Hematopoietic multipotent progenitor cell treated with erythropoietin and hydrocortisone succinate and interleukin-3 and kit ligand, for 17 days (in vitro differentiated cells): Measurements from ENCODE around the gene RERE.

Source experiments
- DNase-seq: peaks from one replicate; pipeline ENCODE4 v3.0.0-alpha.2; 2015; ENCODE audit warnings: low spot score

Gene RERE

GRCh38 chr1:8360493-8361197, 456.8 kb downstream of the RERE start:
- no peak for DNase-seq

- DNase-seq, result no peak
Observed at GRCh38 chr1:8359617-8360481, 457.6 kb downstream of the RERE start.

- no peak for DNase-seq
Observed at GRCh38 chr1:8358897-8359616, 458.4 kb downstream of the RERE start.

GRCh38 chr1:8358241-8358896, 459.1 kb downstream of the RERE start:
- DNase-seq, result no peak

- DNase-seq, result no peak
Observed at GRCh38 chr1:8357329-8358101, 459.9 kb downstream of the RERE start.

- DNase-seq, result no peak
Observed at GRCh38 chr1:8356256-8357209, 460.9 kb downstream of the RERE start.

- no peak for DNase-seq
Observed at GRCh38 chr1:8355439-8356255, 461.8 kb downstream of the RERE start.

GRCh38 chr1:8354038-8354437, 463.4 kb downstream of the RERE start:
- DNase-seq, result no peak

GRCh38 chr1:8352886-8353785, 464.3 kb downstream of the RERE start:
- DNase-seq, result no peak

- DNase-seq, result no peak
Observed at GRCh38 chr1:8352471-8352845, 465.0 kb downstream of the RERE start.

GRCh38 chr1:8351693-8352470, 465.6 kb downstream of the RERE start:
- no peak for DNase-seq

- no peak for DNase-seq
Observed at GRCh38 chr1:8350914-8351684, 466.3 kb downstream of the RERE start.

- no peak for DNase-seq
Observed at GRCh38 chr1:8349961-8350360, 467.5 kb downstream of the RERE start.

- no peak for DNase-seq
Observed at GRCh38 chr1:8349473-8349865, 468.0 kb downstream of the RERE start.

- peak; percentile 45 for DNase-seq
Observed at GRCh38 chr1:8348777-8349472, 468.5 kb downstream of the RERE start.
